Activated T-helper 1 cell treated with anti-CD3 and anti-CD28 coated beads, Interleukin-12 subunit alpha, Interleukin-12 subunit beta, Interleukin-2, Interleukin-4 antibody, amounts not matched to agents 30 ng/mL and 10 ng/mL and 1 ng/mL, durations not matched to agents 14 hours and 24 hours and 36 hours (primary cell): ENCODE measurements around the gene LTK. TPM values are rescaled to one million over a fixed set of nuclear protein-coding genes. Genes with fewer than 3 reads are reported as not detected.

Experiments
- DNase-seq: peaks from one replicate; pipeline ENCODE4 v3.0.0; 2021; ENCODE audit warnings: low spot score
- H3K27ac Mint-ChIP-seq: one replicate; pipeline ENCODE4 v1.8.0; 2021; ENCODE audit warnings: mild to moderate bottlenecking, mixed read lengths
- H3K27me3 Mint-ChIP-seq: one replicate; pipeline ENCODE4 v1.8.0; 2022; ENCODE audit warnings: mild to moderate bottlenecking, moderate library complexity, mixed read lengths; ENCODE audit not compliant: insufficient read depth
- H3K36me3 Mint-ChIP-seq: one replicate; pipeline ENCODE4 v1.8.0; 2021; ENCODE audit warnings: low read depth, mixed read lengths
- H3K4me1 Mint-ChIP-seq: one replicate; pipeline ENCODE4 v1.8.0; 2021; ENCODE audit warnings: low read depth, mixed read lengths
- H3K4me3 Mint-ChIP-seq: one replicate; pipeline ENCODE4 v1.8.0; 2021; ENCODE audit warnings: mild to moderate bottlenecking, moderate library complexity, mixed read lengths
- H3K9me3 Mint-ChIP-seq: one replicate; pipeline ENCODE4 v1.8.0; 2021; ENCODE audit warnings: mixed read lengths
- intact Hi-C: fragments of 100-400 bp; cut with micrococcal nuclease; formaldehyde crosslinking; loops from one replicate; pipeline ENCODE4 v1.15.1; 2024
- total RNA-seq: library from RNA; stranded (reverse); gene quantifications from 2 replicates; pipeline ENCODE4 v1.2.3, GENCODE V29; 2022

The LTK gene
- total RNA-seq, 1 donor from 2014 or later, result 0.13 TPM

DNA sequence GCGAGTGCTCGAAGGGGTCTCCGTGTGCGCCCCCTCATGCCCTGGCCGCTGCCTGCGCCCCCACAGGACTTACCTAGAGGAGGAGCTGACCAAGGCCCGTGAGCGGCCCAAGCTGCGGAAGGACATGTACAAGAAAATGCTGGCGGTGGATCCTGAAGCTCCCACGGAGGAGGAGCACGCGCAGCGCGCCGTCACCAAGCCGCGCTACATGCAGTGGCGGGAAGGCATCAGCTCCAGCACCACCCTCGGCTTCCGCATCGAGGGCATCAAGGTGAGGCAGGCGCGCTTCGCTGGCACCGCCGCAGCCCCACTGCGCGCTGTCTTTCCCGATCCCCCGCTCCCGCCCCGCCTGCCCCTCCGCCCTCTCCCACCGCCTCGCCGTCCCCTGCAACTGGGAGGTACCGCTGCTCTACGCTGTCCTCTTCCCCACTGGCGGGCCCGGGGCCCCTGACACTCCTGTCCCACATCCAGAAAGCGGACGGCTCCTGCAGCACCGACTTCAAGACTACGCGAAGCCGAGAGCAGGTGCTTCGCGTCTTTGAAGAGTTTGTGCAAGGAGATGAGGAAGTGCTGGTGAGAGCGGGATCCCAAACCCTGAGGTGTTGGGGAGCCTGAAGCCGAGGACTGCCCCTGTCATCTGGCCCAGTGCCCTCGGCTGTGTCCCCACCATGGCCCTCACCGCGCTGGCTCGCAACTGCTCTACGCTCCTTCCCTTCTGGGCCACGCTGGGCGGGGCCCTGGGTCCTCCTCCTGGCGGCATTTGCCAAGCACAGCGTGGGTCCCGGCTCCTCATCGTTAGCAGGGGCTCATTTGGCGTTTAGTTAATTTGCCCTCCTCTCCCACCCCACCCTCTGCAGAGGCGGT, 11.5 kb downstream of the LTK start:
- Mint-ChIP-seq H3K4me1 (peaks cover 17% of the 10 kb centered on the region), H3K27ac (no peak overlapping the region), H3K36me3 (peaks cover 3% of the 10 kb centered on the region), H3K27me3 (peaks cover 63% of the 10 kb centered on the region), H3K4me3 (peak overlapping the region; percentile 46), H3K9me3 (no peaks in the 10 kb centered on the region)
- no peak for DNase-seq
- intact Hi-C loops, result loop anchor here (1.0 to 2.0 kb wide), 2 partner anchors 9 to 19 kb away; partner anchors contain the start of gene ITPKA

DNA sequence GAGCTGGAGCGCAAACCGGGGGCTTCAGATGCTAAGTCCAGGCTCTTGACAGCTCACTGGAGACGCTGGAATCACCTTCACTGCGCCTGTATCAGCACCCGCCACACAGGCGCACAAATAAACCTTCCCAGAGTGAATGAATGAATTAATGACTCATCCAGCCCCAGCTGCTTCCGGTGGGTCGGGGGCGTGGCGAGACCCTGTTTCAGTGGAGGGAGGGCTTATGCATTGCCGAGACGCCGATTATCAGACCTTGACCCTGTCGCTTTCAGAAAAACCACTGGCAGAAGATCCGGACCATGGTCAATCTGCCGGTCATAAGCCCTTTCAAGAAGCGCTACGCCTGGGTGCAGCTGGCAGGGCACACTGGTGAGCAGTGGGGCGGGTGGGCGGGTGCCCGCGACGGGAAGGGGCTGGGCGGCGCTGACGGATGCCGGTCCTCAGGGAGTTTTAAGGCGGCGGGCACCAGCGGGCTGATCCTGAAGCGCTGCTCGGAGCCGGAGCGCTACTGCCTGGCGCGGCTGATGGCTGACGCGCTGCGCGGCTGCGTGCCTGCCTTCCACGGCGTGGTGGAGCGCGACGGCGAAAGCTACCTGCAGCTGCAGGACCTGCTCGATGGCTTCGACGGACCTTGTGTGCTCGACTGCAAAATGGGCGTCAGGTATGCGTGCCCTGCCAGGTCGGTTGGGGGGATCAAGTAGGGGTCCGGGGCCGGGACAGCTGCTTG, 12.3 kb downstream of the LTK start:
- Mint-ChIP-seq H3K4me3 (peak overlapping the region; percentile 65), H3K27me3 (peaks cover 68% of the 10 kb centered on the region), H3K27ac (no peak overlapping the region), H3K9me3 (no peaks in the 10 kb centered on the region), H3K36me3 (peaks cover 3% of the 10 kb centered on the region), H3K4me1 (peaks cover 17% of the 10 kb centered on the region)
- intact Hi-C loops, result no loop called here
- DNase-seq, result peak; percentile 26

DNA sequence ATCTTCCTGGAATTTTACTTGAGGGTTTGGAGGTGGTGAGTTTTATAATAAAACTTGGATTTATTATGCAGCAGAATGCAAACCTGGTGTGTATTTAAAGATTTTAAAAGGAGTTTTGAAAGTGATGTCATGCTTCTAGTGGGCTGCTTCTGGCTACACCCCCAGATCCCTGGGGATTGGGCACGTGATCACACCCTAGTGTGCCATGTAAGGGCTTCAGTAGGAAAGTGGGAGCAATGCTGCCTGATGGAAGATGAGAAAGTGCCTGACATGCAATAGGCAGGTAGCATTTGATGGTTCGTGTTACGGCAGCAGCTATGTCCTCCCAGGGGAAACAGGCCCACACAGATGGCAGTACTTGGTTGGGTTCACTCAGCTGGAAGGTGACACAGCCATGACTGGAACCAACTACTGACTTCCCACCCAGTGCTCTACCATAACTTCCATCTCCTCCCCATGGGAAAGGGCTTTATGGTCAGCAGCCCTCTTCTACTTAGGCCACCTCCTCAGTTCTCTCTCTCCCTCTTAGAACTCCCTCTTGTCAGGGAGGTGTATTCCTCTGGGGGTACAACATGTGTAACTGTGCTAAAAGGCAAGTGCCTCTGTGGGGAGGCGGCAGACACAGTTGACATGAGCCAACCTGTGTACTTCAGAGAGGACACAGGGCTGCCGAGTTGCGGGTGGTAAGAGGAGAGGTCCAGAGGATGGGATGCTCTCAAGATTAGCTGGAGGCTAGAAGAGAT, 14.3 kb downstream of the LTK start:
- DNase-seq, result no peak
- Mint-ChIP-seq H3K9me3 (no peaks in the 10 kb centered on the region), H3K27ac (no peak overlapping the region), H3K27me3 (peaks cover 65% of the 10 kb centered on the region), H3K36me3 (peaks cover 3% of the 10 kb centered on the region), H3K4me3 (no peak overlapping the region), H3K4me1 (peaks cover 17% of the 10 kb centered on the region)
- intact Hi-C loops, result loop anchor here (10.0 kb wide), 4 partner anchors 196 to 574 kb away; partner anchors contain the start of genes DLL4 and EHD4

DNA sequence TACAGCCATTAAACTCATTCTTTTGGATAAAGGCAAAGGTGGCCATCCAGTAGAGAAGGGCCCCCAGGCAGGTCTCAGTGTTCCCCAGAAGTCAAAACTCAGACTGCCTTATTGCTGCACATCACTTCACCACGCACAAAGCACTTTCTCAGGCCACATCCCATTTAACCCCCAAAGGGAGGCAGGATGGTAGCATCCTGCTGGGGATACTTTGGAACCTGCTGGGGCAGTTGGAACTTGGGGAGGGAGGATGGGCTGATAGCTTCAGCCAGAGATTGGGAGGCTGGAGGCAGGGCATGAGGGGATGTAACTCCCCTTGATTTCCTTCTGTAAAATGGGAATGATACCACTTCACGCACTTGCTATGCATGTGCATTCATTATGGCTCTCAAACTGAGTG, 15.0 kb downstream of the LTK start:
- DNase-seq, result no peak
- Mint-ChIP-seq H3K36me3 (peaks cover 3% of the 10 kb centered on the region), H3K27ac (no peak overlapping the region), H3K27me3 (peaks cover 63% of the 10 kb centered on the region), H3K4me1 (peaks cover 17% of the 10 kb centered on the region), H3K9me3 (no peaks in the 10 kb centered on the region), H3K4me3 (no peak overlapping the region)
- intact Hi-C loops, result loop anchor here (10.0 kb wide), 4 partner anchors 196 to 574 kb away; partner anchors contain the start of genes DLL4 and EHD4

DNA sequence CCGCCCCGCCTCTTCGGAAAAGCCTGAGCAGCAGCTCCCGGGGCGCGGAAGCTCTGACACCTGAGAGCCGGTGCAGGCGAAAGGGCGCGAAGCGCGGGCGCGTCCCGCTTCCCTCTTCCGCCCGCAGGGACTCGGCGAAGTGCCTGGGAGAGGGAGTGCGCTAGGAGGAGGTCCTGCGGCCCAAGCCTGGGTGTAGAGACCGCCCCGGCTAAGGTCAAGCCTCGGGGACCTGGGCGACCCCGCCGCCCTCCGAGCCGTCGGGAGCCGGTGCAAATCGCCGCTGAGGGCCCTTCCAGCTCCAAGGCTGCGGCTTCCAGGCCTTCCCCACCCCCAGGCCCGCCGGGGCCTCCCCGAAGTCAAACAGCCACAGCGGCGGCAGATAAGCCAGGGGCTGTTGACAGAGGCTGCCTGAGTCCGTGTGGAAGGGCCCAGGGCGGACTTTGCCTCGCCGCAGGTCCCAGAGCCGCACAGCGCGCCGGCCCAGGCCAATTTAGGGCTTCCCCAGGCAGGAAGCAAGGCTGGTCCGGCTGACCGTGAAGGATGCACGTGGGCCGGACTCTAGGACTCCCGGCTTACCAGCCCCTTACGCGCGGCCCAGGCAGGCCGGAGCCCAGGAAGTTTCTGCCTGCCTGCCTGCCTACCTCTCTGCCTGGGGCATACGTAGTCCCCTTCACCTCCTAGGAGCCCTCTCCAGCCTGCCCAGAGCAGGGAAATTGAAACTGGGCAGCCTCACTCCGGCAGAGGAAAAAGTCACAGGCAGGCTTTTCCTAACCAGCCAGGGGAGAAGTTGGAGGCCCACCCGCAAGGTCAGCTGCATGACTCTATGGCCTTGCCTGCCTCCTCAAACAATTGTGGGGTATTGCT, 17.7 kb downstream of the LTK start:
- Mint-ChIP-seq H3K27me3 (peaks cover 40% of the 10 kb centered on the region), H3K4me3 (peak overlapping the region; percentile 57)

DNA sequence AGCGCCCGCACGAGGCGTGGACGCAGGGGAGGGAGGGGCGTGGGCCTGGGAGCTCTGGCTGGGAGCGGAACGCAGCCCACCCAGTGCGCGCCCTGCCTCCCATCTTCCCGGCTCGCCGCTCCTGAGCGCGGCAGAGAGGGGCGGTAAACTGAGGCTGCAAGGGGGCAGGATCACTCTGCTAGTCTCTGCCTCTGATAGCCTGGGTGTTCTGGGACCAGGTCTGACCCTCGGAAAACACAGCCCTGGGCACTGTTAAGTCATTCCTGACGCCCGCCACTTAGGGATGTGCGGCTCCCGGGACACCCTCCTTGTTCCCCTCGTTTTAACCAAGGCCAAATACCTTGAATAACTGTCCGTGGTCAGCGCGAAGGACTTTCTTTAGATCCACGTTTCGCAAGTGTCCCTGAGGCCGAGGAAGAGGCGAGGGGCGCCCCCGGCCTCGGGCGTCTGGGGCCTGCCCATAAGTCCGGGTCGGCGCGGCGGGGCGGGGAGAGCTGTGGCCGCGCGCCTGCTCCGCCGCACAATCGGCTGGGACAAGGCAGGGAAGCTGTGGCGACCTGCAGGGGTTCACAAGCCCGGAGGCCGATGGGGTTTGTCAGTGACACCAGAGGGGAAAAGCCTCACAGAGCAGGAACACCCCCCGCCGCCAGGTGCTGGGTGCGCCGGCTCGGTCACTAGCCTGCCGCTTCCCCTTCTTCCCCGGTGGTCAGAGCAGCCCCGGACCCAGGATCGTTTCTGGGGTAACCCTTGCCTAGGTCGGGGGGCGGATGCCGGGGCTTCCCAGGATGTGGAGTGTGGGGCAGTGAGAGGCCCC, 18.5 kb downstream of the LTK start:
- peaks cover 4% of the 10 kb centered on the region for H3K36me3 Mint-ChIP-seq
- peaks cover 33% of the 10 kb centered on the region for H3K4me1 Mint-ChIP-seq
- intact Hi-C loops, result loop anchor here (5.0 to 10.0 kb wide), 11 partner anchors 62 to 570 kb away; partner anchors contain the start of genes DLL4, EHD4, INO80 and JMJD7
- peak overlapping the region; percentile 57 for H3K4me3 Mint-ChIP-seq
- DNase-seq, result no peak
- H3K9me3 Mint-ChIP-seq, result peaks cover 3% of the 10 kb centered on the region
- H3K27ac Mint-ChIP-seq, result peak overlapping the region; percentile 34
- H3K27me3 Mint-ChIP-seq, result peaks cover 32% of the 10 kb centered on the region

More for the DNA sequence above, 17.7 kb downstream of the LTK start:
- Mint-ChIP-seq H3K9me3 (no peaks in the 10 kb centered on the region), H3K4me1 (peaks cover 28% of the 10 kb centered on the region), H3K27ac (no peak overlapping the region), H3K36me3 (peaks cover 2% of the 10 kb centered on the region)
- intact Hi-C loops, result loop anchor here (2.0 to 10.0 kb wide), 5 partner anchors 17 to 571 kb away; partner anchors contain the start of genes DLL4, EHD4 and LTK
- DNase-seq, result no peak

DNA sequence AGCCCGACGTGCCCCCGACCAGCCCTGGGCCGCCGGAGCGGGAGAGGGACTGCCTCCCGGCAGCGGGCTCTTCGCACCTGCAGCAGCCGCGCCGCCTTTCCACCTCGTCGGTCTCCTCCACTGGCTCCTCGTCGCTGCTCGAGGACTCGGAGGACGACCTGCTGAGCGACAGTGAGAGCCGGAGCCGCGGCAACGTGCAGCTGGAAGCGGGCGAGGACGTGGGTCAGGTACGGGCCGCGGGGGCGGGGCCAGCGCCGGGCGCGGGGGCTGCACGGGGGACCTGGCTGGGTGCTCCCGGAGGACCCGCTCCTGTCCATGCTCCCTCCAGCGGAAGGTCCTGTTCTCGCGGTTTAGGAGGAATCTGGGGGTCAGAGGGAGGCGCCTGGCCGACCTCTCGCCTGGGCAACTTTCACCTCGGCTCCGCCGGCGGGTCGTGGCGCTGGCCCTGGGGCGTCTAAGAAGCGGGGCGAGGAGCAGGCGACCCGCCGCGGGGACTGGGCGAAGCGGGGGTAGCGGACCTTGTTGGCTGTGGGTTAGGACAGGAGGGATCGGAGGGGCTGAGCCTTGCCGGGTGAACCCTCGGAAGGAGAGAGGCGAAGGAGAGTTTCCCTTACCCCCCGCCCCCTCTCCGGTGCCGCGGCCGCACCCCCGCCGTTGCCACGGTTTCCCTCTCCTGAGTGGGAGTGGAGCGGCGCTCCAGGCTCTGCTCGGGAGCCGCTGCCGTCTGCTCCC, 19.3 kb downstream of the LTK start:
- peaks cover 36% of the 10 kb centered on the region for H3K4me1 Mint-ChIP-seq
- no peak for DNase-seq
- peaks cover 4% of the 10 kb centered on the region for H3K9me3 Mint-ChIP-seq
- peak overlapping the region; percentile 12 for H3K27ac Mint-ChIP-seq
- H3K4me3 Mint-ChIP-seq, result peak overlapping the region; percentile 60
- intact Hi-C loops, result loop anchor here (5.0 to 10.0 kb wide), 11 partner anchors 63 to 570 kb away; partner anchors contain the start of genes DLL4, EHD4, INO80 and JMJD7
- peaks cover 4% of the 10 kb centered on the region for H3K36me3 Mint-ChIP-seq
- peaks cover 26% of the 10 kb centered on the region for H3K27me3 Mint-ChIP-seq

DNA sequence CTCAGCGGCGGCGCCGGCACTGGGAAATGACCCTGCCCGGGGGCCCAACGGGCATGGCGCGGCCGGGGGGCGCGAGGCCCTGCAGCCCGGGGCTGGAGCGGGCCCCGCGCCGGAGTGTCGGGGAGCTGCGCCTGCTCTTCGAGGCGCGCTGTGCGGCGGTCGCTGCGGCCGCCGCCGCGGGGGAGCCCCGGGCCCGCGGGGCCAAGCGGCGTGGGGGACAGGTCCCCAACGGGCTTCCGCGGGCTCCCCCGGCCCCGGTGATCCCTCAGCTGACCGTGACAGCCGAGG, 19.8 kb downstream of the LTK start:
- Mint-ChIP-seq H3K9me3 (peaks cover 4% of the 10 kb centered on the region), H3K4me1 (peaks cover 38% of the 10 kb centered on the region), H3K36me3 (peaks cover 4% of the 10 kb centered on the region), H3K27ac (no peak overlapping the region), H3K27me3 (peaks cover 20% of the 10 kb centered on the region), H3K4me3 (no peak overlapping the region)
- intact Hi-C loops, result loop anchor here (1.0 to 10.0 kb wide), 14 partner anchors 8 to 569 kb away; partner anchors contain the start of genes DLL4, EHD4, INO80 and JMJD7
- DNase-seq, result no peak

DNA sequence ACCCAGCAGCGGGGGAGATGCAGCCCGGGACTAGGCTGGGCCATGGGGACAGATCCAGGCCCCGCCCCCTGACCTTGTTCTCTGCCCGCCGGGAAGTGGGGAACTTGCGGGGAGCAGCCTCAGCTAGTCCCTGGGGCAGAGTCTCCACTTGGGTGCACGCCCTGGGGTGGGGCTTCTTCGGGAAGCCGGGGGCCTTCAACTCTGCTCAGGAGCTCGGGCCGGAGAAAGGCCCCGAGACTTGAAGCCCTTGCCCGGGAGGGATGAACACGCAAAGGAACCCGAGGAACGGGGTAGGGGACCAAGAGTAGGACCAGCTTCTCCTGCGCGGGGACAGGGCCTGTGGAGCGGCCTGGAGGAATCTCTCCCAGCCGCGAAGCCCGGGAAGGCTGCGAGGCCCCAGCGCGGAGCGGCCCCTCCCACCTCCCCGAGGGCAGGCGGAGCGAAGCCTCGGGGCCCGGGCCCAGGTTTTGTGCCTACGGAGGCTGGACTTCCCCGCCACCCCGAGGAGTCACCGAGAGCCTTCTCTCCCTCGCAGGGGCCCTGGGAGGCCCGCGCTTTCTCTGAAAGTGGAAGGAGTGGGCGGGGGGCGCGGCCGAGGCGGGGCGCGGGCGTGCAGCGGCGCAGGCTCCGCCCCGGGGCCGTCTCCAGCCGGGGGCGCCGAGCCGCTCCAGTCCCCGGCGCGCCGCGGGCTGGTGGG, 20.3 kb downstream of the LTK start, which contains the start of gene ITPKA:
TSS of gene ITPKA (plus strand) at position 670 of the 697 bp plus-strand sequence. CDS start 54 bp downstream, outside the sequence.
- Mint-ChIP-seq H3K4me3 (peak within 1 kb of the TSS; percentile 76), H3K36me3 (peaks cover 4% of the 10 kb centered on the region), H3K27ac (peak within 1 kb of the TSS; percentile 79), H3K9me3 (peaks cover 4% of the 10 kb centered on the region), H3K27me3 (peaks cover 16% of the 10 kb centered on the region), H3K4me1 (peaks cover 38% of the 10 kb centered on the region)
- intact Hi-C loops, result loop anchor here (1.0 to 10.0 kb wide), 14 partner anchors 9 to 569 kb away; partner anchors contain the start of genes DLL4, EHD4, INO80 and JMJD7
- peak; percentile 78 for DNase-seq

DNA sequence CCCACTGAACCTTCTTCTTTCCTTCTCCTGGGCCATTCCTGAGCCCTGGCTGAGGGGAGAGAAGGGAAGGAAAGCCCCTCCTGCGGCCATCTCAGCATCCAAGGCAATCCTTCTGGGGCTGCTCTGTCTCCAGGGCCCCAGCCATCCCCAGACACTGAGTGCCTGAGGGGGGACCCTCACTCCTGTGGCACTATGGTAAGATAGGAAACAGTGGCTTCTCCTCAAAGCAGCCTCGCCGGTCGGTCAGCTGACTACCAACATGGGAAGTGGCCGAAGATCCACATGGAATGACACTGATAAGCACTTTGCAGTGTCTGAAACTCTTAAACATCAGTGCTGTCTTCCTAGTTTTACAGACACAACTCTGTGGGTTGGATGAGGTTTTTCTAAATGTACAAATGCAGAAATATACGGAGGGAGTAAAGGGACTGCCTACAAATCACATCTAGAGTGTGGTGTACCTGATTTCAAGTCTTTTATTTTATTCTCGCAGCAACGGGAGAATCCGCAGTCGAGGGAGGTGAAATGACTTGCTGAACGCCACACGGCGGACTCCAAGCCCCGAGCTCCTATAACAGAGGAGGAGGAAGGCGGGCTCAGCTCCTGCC, 20.9 kb downstream of the LTK start:
- H3K27ac Mint-ChIP-seq, result peak overlapping the region; percentile 79
- H3K36me3 Mint-ChIP-seq, result peaks cover 7% of the 10 kb centered on the region
- intact Hi-C loops, result loop anchor here (1.0 to 10.0 kb wide), 14 partner anchors 9 to 568 kb away; partner anchors contain the start of genes DLL4, EHD4, INO80 and JMJD7

More for the DNA sequence above, 20.9 kb downstream of the LTK start:
- Mint-ChIP-seq H3K4me3 (peak overlapping the region; percentile 76), H3K9me3 (peaks cover 4% of the 10 kb centered on the region), H3K4me1 (peaks cover 43% of the 10 kb centered on the region), H3K27me3 (peaks cover 14% of the 10 kb centered on the region)
- DNase-seq, result no peak
